Hepatocyte (in vitro differentiated cells): Measurements from ENCODE around the gene TBCD. TPM values are rescaled to one million over a fixed set of nuclear protein-coding genes. Genes with fewer than 3 reads are reported as not detected.

Source experiments
- DNase-seq: peaks from one replicate; pipeline ENCODE4 v3.0.0-alpha.2; 2016; ENCODE audit warnings: low spot score
- H2AFZ ChIP-seq: fragments of 200-600 bp; sonication (generic); 2 replicates; pipeline ENCODE4 v1.6.0; 2016; ENCODE audit warnings: antibody characterized with exemption, mild to moderate bottlenecking
- H3K27ac ChIP-seq: fragments of 200-600 bp; sonication (generic); 2 replicates; pipeline ENCODE4 v1.5.1; 2016; ENCODE audit warnings: mild to moderate bottlenecking
- H3K27me3 ChIP-seq: fragments of 200-600 bp; sonication (generic); 2 replicates; pipeline ENCODE4 v1.6.1; 2016
- H3K36me3 ChIP-seq: fragments of 200-600 bp; sonication (generic); replicated peaks from 2 replicates; pipeline ENCODE4 v1.5.1; 2016; ENCODE audit warnings: low read depth; ENCODE audit not compliant: insufficient read depth
- H3K4me1 ChIP-seq: fragments of 200-600 bp; sonication (generic); 2 replicates; pipeline ENCODE4 v1.5.1; 2016; ENCODE audit warnings: mild to moderate bottlenecking, moderate library complexity; ENCODE audit not compliant: insufficient read depth
- H3K4me2 ChIP-seq: fragments of 200-600 bp; sonication (generic); 2 replicates; pipeline ENCODE4 v1.6.0; 2016
- H3K4me3 ChIP-seq: fragments of 200-600 bp; sonication (generic); 2 replicates; pipeline ENCODE4 v1.5.1; 2016; ENCODE audit warnings: mild to moderate bottlenecking
- H3K79me2 ChIP-seq: fragments of 200-600 bp; sonication (generic); 2 replicates; pipeline ENCODE4 v1.6.0; 2017; ENCODE audit warnings: mild to moderate bottlenecking
- H3K9me2 ChIP-seq: fragments of 200-600 bp; sonication (generic); replicated peaks from 2 replicates; pipeline ENCODE4 v1.6.0; 2017; ENCODE audit warnings: mild to moderate bottlenecking; ENCODE audit not compliant: insufficient read depth
- H3K9me3 ChIP-seq: fragments of 200-600 bp; sonication (generic); 2 replicates; pipeline ENCODE4 v1.5.1; 2016; ENCODE audit warnings: low read depth, mild to moderate bottlenecking
- H4K20me1 ChIP-seq: fragments of 200-600 bp; sonication (generic); 2 replicates; pipeline ENCODE4 v1.6.0; 2016; ENCODE audit warnings: mild to moderate bottlenecking; ENCODE audit not compliant: insufficient read depth, poor library complexity, severe bottlenecking
- EZH2 ChIP-seq: fragments of 200-600 bp; sonication (generic); IDR thresholded peaks from 2 replicates; pipeline ENCODE4 v1.6.1; 2016; ENCODE audit warnings: antibody characterized with exemption, mild to moderate bottlenecking, borderline replicate concordance
- EZH2phosphoT487 ChIP-seq: fragments of 200-600 bp; sonication (generic); IDR thresholded peaks from one replicate; pipeline ENCODE4 v1.6.1; 2018; ENCODE audit warnings: antibody characterized with exemption, mild to moderate bottlenecking, low read depth, moderate library complexity; ENCODE audit not compliant: unreplicated experiment, severe bottlenecking
- WGBS: methylation state at CpG from one replicate; pipeline ENCODE4 v1.1.6; 2016; ENCODE audit warnings: low lambda C conversion rate; ENCODE audit errors: missing lambda C conversion rate; 5-methylcytosine and 5-hydroxymethylcytosine counted together
- polyA plus RNA-seq: library from polyadenylated mRNA; unstranded; fragments of >200 nt; fragmentation: Nextera tagmentation; extraction: Ambion mirVana; gene quantifications from 2 replicates; pipeline ENCODE4 v1.2.1, GENCODE V29; 2016
- total RNA-seq: library from RNA; depleted of rRNA; stranded (reverse); fragments of >200 nt; gene quantifications from 2 replicates; pipeline ENCODE4 v1.2.3, GENCODE V29; 2014
- TF ChIP-seq, protein P1 (sequence below): fragments of 200-600 bp; sonication (generic); IDR thresholded peaks from 2 replicates; pipeline ENCODE4 v1.5.1; 2016; ENCODE audit warnings: antibody characterized with exemption, mild to moderate bottlenecking; ENCODE audit not compliant: poor library complexity

TBCD gene
- total and polyA plus RNA-seq, 2 experiments from 2014 or later = 24.5 to 41.5 TPM

DNA sequence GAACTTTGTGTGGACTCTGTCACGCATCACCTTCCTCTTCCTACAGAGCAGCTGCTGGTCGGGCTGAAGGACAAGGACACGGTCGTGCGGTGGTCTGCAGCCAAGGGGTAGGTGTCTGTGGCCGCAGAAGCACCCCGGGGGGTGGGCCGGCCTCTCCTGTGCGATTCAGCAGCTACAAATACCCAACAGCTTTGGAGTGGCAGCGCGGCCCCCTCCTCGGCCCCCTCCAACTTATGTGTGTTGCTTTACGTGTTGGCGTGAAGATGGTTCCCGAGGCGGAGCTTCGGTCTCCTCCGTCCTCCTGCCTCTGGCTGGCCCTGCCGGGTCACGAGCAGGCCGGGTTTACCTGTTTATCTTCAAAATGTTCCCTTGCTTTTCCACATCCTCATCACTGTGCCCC is 55.7 kb downstream of the TBCD start:
- H3K27ac ChIP-seq = no peak overlapping the region
- no peaks in the 10 kb centered on the region for H3K9me3 ChIP-seq
- no peak overlapping the region for H3K4me2 ChIP-seq
- H2AFZ ChIP-seq = no peak overlapping the region
- no peak for DNase-seq
- H3K4me3 ChIP-seq = no peak overlapping the region
- H3K27me3 ChIP-seq = no peaks in the 10 kb centered on the region
- no peaks in the 10 kb centered on the region for H3K79me2 ChIP-seq
- no peaks in the 10 kb centered on the region for H3K4me1 ChIP-seq
- WGBS = 95% methylated on average over 18 of the region's 21 CpGs
- no peaks in the 10 kb centered on the region for H3K36me3 ChIP-seq
- TF ChIP-seq EZH2 = no peak
- TF ChIP-seq, protein P1, sequence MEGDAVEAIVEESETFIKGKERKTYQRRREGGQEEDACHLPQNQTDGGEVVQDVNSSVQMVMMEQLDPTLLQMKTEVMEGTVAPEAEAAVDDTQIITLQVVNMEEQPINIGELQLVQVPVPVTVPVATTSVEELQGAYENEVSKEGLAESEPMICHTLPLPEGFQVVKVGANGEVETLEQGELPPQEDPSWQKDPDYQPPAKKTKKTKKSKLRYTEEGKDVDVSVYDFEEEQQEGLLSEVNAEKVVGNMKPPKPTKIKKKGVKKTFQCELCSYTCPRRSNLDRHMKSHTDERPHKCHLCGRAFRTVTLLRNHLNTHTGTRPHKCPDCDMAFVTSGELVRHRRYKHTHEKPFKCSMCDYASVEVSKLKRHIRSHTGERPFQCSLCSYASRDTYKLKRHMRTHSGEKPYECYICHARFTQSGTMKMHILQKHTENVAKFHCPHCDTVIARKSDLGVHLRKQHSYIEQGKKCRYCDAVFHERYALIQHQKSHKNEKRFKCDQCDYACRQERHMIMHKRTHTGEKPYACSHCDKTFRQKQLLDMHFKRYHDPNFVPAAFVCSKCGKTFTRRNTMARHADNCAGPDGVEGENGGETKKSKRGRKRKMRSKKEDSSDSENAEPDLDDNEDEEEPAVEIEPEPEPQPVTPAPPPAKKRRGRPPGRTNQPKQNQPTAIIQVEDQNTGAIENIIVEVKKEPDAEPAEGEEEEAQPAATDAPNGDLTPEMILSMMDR = no peak
- H4K20me1 ChIP-seq = no peaks in the 10 kb centered on the region
- H3K9me2 ChIP-seq = no peaks in the 10 kb centered on the region

DNA sequence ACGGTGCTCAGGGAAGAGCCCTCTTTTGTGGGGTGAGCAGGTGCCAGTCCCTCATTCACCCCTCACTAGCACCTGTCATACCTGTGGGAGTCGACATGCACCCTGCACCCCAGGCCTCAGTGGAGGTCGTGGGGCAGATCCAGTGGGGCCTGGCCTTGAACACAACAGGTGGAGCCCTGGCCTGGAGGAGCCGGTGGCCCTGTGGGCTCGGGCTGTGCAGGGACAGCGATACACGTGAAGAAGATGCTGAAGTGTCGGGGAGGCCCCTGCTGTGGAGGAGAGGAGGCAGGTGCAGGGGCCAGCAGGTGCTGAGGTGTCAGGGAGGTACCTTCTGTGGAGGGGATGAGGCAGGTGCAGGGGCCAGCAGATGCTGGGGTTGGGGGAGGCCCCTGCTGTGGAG is 56.1 kb downstream of the TBCD start:
- Histone ChIP-seq H3K4me2 (no peak overlapping the region), H3K9me3 (no peaks in the 10 kb centered on the region), H3K4me1 (no peaks in the 10 kb centered on the region), H3K79me2 (no peaks in the 10 kb centered on the region), H3K27ac (no peak overlapping the region), H3K9me2 (no peaks in the 10 kb centered on the region), H2AFZ (no peak overlapping the region), H3K4me3 (no peak overlapping the region), H3K36me3 (no peaks in the 10 kb centered on the region), H3K27me3 (no peaks in the 10 kb centered on the region), H4K20me1 (no peaks in the 10 kb centered on the region)
- TF ChIP-seq EZH2phosphoT487 = no peak
- TF ChIP-seq, protein P1 = no peak
- no peak for TF ChIP-seq EZH2
- no peak for DNase-seq
- WGBS = 97% methylated on average over 8 of the region's 8 CpGs

DNA sequence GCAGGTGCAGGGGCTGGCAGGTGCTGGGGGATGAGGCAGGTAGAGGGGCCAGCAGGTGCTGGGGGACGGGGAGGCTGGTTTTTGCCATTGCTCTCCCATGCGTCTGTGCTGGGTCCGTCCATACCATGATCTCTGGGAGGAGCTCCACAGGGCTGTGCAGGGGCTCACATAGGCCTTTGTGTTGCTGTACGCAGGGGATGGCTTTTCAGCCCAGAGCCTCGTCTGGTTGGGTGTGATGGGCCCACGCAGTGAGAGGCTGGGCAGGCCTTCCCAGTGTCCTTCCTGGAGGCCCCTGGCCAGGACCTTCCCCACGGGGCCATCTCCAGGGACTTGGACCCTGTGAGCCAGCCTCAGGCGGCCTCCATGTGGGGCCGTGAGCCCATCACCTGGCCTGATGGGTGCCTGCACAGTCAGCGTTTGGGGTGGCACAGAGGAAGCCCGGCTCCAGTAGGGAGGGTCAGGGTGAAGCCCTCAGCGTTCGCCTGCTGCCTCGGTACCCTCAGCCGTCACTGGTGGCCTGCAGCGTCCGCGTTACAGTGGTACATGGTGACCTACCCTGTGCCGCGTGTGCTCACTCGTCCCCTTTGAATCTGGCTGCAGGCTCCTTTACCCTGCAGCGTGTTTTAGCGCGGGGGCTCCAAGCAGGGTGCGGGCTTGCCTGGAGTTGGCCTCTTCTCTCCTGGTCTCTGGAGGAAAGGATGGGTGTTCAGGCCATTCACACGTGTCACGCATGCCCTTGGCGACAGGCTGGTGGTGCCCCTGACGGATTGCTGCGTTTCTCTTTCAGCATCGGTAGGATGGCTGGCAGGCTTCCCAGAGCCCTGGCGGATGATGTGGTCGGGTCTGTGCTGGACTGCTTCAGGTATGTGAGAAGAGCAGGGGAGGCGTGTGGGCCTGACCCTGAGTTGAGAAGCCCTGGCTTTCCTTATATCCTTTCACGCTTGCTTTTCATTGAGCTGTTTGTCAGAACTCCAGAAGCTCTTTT is 57.3 kb downstream of the TBCD start:
- Histone ChIP-seq H3K27ac (no peak overlapping the region), H2AFZ (no peak overlapping the region), H3K79me2 (no peaks in the 10 kb centered on the region), H3K9me3 (no peaks in the 10 kb centered on the region), H3K9me2 (no peaks in the 10 kb centered on the region), H3K4me3 (no peak overlapping the region), H3K36me3 (no peaks in the 10 kb centered on the region), H3K27me3 (no peaks in the 10 kb centered on the region), H3K4me1 (no peaks in the 10 kb centered on the region), H3K4me2 (no peak overlapping the region), H4K20me1 (no peaks in the 10 kb centered on the region)
- TF ChIP-seq EZH2phosphoT487 (no peak), EZH2 (no peak)
- TF ChIP-seq, protein P1 = no peak
- 95% methylated on average over 35 of the region's 35 CpGs for WGBS
- no peak for DNase-seq
